NCI-H1105 treated with DMSO at 0.1 percent for 48 hours (cell line): ENCODE results near the gene ARPC5L.
"Not testable (repeated sequence)": the region's sequence is repeated elsewhere in the genome, so short reads cannot be mapped to it uniquely, and the experiment has no call there.

Source experiments
- DNase-seq: peaks from one replicate; lab custom pipeline; 2025; lab: John Stamatoyannopoulos, UW

Gene ARPC5L

GRCh38 chr9:124861342-124862229 lies at the start of gene ARPC5L, which contains the start of gene RPL35:
ARPC5L (plus strand) TSS chr9:124862130; CDS start chr9:124869291, 7,161 bp downstream.
RPL35 (minus strand) TSS chr9:124861957; CDS start chr9:124861912, 45 bp downstream.
- peak; percentile 88 for DNase-seq

DNA sequence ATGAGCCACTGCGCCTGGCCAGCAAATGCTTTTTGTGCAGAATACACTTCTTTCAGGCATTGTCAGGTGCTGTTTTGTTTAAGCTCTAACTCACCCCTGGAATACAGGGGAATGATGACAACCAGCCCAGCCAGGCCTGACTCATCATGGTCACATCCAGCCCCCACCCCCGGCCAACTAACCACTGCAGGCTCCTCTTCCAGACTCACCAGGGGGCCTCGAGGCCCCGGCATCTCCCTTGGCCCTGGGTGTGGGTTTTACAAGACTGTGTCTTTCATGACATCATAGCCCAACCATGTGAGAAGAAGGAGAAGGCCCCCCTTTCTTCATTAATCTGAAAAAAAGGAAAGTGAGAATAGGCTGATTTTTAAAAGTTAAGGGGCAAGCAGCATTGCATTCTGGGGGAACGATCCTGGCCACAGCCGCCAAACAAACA lies 49.5 kb upstream of the ARPC5L start:
- no peak for DNase-seq

DNA sequence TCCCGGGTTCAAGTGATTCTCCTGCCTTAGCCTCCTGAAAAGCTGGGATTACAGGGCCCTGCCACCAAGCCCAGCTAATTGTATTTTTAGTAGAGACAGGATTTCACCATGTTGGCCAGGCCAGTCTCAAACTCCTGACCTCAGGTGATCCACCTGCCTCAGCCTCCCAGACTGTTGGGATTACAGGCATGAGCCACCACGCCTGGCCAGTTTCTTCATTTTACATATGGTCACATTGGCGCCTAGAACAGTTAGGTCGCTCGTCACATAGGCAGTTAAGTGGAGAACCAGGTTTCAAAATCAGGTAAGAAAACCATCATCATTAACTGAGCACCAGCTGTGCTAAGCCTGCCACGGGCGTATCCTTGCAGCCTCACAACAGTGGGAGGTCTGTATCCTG lies 48.9 kb upstream of the ARPC5L start:
- DNase-seq: no peak

DNA sequence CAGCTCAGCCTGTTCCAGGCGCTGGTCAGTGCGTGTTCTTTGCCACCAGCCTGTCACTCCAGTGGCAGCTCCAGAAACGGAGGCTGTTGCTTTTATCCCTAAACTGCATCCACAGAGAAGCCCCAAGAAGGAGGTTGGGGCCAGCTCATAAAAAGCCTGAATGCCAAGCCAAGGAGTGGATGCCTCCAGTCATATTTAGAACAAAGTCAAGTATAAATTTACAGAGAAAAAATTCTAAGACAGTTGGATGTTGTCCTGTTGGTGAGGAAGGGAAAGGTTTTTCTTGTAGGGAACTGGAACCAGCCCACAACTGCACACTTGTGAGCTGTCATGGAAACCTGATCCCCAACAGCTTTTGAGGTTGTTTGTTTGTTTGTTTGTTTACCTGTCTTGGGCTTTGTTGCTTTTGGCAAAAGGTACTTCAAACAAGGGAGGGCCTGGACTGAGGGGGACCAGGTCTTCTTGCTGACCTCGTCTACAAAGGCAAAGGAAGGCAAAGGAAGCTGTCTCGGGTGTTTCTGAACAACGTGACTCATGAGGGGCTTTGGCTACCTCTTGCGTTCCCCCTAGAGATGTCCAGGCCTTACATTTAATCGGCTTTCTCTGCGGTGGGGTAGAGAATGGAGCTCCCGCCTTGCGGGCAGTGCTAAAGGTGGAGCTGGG lies 48.3 kb upstream of the ARPC5L start:
- DNase-seq: no peak

- DNase-seq: no peak
Observed at GRCh38 chr9:124814164-124814535, 47.8 kb upstream of the ARPC5L start.

- DNase-seq: no peak
Observed at GRCh38 chr9:124815601-124816000, 46.3 kb upstream of the ARPC5L start.

DNA sequence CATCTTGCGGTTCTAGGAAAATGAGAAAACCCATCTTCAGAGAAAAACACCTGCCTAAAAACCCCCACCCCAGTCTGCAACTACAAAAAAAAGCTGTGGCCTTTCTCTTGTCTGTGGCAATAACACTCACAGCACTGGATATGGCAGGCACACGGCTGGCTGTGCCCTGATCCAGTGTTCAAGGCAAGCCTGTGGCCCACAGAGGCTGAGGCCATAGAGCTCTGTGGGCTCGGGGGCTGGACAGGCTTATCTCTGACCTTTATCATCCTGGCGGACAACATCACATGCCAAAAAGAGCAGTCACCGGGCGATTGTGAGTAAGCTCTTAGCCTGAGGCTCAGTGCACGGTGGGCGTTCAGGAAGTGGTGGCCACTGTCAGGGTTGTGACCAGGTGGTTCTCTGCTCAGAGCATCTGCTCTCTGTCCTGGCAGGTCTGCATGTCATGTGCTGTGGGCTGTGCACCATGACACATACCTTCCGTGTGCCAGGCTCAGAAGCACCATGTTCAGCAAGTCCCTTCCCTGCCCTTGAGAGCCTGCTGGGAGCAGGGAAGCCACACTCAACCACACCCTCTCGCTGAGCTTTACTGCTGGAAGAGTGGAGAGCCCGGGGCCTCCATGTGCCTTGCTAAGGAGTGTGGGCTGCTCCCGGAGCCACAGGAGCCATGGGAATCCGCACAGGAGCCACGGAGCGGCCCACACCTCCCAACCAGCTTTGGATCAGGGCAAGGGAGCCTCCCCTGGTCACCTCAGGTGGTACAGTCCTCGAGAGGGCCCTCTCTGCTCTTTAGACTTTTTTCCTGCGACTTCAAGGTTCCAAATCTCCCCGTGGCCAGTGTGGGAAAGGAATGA lies 43.3 kb upstream of the ARPC5L start:
- DNase-seq: no peak

DNA sequence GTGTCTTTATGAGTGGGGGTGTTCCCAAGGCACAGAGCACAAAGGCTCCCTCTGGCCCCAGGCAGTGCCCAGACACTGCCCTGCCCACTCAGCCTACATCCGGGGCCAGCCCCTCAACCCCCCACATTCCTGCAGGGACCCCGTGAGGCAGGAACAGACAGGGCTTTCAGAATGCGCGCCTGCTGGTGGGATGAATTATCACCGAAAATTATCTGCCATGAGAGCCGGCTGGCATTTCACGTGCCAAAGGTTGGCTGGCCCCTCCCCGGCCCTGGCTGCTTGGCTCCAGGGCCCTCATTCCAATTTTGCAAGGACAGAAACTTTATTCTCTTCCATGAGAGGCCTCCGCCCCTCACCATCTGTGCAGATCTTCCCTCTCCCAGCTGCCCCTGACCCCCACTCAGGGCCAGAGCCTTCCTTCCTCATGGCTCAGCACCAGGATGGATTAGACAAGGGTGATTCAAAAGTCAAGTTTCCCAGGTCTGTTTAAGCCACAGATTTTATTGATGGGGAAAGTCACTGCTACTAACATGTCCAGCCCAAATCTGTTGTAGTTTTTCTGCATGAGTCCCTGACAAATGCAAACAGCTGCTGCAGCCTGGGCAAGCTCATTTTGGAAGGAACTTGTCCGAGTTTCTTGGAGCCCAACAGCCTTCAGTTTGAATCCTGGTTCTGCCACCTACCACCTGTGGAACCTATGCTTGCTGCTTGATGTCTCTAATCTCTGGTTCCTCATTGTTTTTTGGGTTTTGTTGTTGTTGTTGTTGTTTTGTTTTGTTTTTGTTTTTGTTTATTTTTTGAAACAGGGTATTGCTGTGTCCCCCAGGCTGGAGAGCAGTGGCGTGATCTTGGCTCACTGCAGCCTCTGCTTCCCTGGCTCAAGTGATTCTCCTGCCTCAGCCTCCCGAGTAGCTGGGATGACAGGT lies 41.0 kb upstream of the ARPC5L start:
- DNase-seq: no peak

GRCh38 chr9:124828489-124829333 lies 33.2 kb upstream of the ARPC5L start:
- DNase-seq: no peak

DNA sequence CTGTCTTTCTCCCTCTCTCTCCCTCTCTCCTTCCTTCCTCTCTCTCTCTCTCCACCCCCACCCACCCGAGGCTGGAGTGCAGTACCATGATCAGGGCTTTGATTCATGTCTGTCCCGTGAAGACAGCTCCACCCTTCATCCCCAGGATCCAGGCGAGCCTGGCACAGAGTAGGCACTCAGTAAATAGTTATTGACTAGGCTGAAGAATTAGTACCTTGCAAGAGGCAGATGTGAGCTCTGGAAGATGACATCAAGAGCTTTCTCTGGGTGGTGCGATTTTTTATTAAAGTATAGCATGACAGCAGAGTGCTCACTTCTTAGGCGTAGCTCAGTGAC lies 32.6 kb upstream of the ARPC5L start:
- no peak for DNase-seq

DNA sequence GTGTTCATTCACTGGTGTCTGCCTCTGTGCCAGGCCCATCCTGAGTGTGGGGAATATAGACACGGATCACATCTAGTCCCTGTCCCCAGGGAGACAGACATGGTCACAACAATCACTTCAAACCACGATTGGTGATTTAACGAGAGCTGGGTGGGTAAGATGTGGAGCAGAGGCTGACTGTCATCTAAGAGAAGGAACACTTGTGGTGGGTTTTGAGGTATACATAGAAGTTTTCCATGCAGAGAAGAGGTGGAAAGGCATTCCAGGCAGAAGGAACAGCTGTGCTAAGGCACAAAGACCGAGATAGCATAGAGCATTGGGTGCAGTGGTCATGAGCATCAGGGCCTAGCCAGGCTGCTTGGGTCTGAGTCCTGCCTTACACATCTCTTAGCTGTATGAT lies 31.3 kb upstream of the ARPC5L start:
- no peak for DNase-seq

DNA sequence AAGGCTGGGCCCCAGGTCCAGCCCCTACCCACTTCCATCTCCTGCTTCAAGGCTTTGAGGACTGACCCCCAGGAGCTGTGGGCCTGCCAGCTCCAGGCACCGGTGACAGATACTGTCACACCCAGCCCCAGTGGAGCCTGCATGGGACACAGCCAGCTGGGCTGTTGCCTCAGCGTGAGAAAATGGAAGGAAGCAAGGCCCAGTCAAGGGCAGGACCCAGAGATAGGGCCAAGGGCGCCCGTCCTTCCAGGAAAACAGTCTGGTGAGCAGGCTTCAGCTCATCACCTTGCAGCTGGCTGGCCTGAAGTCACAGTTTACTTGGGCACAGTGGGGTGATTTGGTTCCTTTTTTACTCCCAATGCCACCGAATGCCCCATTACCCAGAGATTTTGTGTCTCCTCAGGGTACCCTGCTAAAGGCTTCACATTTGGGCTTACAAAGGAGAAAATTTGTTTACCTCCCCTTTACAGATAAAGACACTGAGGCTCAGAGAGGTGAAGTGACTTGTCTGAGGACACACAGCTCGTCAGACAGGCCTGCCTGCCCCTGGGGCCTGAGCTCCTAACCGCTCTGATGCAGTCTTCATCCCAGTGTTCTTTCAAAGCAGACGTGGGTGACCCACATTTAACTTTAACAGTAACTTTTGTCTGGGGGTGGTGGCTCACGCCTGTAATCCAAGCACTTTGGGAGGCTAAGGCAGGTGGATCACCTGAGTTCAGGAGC lies 30.1 kb upstream of the ARPC5L start:
- DNase-seq: no peak

DNA sequence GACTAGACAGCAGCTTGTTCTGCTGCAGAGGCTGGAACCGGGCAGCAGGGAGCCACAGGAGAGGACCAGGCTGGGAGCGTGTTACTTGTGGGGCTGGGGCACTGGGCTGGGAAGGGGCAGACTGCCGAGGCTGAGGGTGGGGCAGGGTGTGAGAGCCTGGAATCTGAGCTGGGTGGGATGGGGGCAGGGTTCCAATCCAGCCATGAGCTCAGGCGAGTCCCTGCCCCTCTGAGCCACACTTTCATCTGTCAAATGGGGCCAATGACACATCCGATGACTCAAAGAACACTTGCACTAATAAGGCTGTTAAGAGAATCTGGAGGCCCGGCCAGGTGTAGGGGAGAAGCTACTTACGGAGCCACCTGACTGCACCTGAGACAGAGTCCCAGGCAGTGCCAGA lies 27.3 kb upstream of the ARPC5L start:
- no peak for DNase-seq

GRCh38 chr9:124835026-124835557 lies 26.8 kb upstream of the ARPC5L start:
- peak; percentile 88 for DNase-seq

DNA sequence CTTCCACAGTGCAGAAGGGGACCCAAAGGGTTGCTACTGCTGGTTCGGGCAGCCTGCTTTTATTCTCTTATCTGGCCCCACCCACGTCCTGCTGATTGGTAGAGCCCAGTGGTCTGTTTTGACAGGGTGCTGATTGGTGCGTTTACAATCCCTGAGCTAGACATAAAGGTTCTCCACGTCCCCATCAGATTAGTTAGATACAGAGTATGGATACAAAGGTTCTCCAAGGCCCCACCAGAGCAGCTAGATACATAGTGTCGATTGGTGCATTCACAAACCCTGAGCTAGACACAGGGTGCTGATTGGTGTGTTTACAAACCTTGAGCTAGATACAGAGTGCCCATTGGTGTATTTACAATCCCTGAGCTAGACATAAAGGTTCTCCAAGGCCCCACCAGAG lies 23.8 kb upstream of the ARPC5L start:
- not testable (repeated sequence) for DNase-seq

DNA sequence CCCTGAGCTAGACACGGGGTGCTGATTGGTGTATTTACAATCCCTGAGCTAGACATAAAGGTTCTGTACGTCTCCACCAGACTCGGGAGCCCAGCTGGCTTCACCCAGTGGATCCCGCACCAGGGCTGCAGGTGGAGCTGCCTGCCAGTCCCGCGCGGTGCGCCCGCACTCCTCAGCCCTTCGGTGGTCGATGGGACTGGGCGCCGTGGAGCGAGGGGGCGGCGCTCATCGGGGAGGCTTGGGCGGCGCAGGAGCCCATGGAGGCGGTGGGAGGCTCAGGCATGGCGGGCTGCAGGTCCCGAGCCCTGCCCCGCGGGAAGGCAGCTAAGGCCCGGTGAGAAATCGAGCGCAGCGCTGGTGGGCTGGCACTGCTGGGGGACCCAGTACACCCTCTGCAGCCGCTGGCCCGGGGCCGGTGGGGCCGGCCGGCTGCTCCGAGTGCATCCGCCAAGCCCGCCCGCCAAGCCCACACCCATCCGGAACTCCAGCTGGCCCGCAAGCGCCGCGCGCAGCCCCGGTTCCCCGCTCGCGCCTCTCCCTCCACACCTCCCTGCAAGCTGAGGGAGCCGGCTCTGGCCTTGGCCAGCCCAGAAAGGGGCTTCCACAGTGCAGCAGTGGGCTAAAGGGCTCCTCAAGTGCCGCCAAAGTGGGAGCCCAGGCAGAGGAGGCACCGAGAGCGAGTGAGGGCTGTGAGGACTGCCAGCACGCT lies 23.2 kb upstream of the ARPC5L start:
- DNase-seq: not testable (repeated sequence)

DNA sequence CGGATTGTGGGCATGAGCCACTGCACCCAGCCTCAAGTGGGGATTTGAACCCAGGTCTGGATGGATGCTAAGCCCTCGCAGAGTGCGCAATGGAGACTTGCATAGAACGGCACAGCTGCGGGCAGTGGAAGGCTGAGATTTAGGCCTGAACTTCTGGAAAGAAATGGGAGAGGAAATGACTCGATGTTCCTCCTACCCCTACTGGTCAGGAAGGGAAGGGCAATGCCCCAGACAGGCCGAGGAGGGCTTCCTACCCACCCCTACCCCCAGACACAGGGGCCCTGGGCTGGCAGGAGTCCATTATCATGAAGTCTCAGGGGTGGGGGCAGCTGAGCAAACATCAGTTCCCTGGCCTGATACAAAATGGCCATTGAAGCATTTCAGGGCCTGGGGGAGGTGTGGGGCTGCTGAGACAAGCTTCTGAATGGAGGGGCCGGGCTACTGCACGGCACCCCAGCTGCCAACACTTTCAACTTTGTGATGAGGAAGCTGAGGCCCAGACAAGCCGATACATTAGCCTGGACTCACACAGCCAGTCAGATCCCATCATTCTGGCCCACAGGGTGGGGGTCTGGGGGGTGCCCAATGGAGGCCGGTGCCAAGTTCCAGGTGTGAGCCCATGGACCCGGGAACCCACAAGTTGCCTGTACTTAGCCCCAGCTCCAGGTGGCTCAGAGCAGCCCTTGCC lies 22.2 kb upstream of the ARPC5L start:
- DNase-seq: peak; percentile 28

DNA sequence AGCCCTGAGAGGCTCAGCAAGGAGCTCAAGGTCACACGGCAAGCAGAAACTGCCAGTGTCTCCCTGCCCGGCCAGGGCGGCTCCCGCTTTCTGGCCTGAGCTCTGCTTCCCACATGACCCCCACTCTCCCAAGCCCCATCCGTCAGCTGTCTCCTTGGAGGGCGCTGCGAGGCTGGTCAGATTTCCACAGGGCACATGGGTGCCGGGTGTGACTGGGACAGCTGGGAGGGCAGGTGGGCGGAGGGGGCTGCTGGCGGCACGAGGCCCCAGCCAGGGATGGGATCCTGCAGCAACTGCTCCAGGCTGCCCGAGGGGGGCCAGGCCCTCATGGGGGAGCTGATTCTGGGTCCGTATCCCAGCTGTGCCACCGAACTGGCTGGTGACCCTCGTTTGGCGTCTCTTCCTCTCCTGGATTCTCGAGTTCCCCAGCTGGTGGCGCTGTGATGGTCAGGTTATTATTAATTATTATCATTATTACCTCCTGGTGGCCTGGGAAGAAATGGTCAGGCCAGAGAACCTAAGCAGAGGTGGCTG lies 21.6 kb upstream of the ARPC5L start:
- no peak for DNase-seq
